ENCODE measurements around the gene SHQ1.

The SHQ1 gene

DNA sequence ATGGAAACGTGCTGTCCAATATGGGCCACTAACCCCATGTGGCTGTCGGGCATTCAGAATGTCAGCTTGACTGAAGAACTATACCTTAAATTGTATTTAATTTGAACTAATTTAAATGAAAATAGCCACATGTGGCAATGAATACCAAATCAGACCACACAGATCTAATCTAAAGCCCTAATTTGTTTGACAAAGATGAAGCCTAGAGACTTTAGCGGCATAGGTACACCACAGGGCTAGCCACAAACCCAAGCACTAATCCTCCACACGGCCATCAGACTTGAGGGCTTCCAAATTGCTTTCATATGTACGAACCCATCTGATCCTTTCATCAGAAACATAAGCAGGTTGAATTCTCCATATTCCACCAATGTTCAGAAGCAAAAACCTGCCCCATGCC is 81.4 kb downstream of the SHQ1 start:
- no peak overlapping the region for H3K4me3 ChIP-seq (ENCODE audit: low read depth, low read length)
- DNase-seq (ENCODE audit: low read depth): no peak
- no peak for TF ChIP-seq CTCF (conservative IDR thresholded peaks at IDR 0.05; ENCODE audit: low read depth, low read length)

DNA sequence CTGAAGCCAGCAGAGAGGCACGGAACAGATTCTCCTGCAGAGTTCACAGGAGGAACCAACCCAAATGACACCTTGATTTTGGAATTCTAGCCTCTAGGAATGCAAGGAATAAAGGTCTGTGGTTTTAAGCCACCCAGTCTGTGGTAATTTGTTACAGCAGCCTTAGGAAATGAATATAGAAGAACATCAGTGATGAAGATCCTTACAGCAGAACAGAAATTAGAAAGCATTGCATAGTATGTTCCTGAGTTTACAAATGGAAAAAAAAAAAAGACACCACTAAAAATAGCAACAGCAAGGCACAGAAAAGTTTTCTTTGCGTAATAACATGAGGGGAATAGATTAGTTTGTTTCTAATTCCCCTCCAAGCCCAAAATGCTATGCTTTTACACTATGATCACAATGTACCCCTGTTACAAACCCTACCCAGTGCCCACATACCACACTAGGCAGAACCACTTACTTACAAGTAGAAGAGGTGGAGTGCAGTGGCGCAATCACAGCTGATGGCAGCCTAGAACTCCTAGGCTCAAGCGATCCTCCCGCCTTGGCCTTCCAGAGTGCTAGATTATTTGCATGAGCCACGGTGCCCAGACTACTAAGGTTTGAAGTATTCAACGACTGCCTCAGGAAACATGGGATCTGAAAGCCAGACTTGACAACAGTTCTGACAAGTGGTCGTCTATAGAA is 84.3 kb downstream of the SHQ1 start:
- no peak overlapping the region for H3K4me3 ChIP-seq (ENCODE audit: low read depth, low read length)
- no peak for TF ChIP-seq CTCF (conservative IDR thresholded peaks at IDR 0.05; ENCODE audit: low read depth, low read length)
- peak; percentile 9 for DNase-seq (ENCODE audit: low read depth)

DNA sequence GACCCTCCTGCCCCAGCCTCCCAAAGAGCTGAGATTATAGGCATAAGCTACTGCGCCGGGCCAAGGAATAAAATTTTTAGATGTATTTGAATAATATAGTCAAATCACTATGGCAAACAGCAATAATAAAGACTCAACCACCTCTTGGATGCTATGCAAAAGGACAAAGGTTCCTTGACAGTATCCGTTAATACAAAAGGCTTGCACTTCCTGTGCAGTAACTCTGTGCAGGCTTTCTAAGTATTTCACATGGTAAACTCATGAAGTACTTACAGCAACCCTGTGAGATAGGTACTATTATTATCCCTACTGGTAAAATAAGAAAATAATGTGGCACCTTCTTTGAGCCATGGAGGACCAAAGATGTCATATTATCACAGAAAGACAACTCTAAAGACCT is 86.8 kb downstream of the SHQ1 start:
- no peak overlapping the region for H3K4me3 ChIP-seq (ENCODE audit: low read depth, low read length)
- DNase-seq (ENCODE audit: low read depth): no peak
- no peak for TF ChIP-seq CTCF (conservative IDR thresholded peaks at IDR 0.05; ENCODE audit: low read depth, low read length)

- TF ChIP-seq CTCF (conservative IDR thresholded peaks at IDR 0.05; ENCODE audit: low read depth, low read length): no peak
- no peak for DNase-seq (ENCODE audit: low read depth)
- H3K4me3 ChIP-seq (ENCODE audit: low read depth, low read length): no peak overlapping the region
Observed at GRCh38 chr3:72760225-72760624, 88.0 kb downstream of the SHQ1 start.

DNA sequence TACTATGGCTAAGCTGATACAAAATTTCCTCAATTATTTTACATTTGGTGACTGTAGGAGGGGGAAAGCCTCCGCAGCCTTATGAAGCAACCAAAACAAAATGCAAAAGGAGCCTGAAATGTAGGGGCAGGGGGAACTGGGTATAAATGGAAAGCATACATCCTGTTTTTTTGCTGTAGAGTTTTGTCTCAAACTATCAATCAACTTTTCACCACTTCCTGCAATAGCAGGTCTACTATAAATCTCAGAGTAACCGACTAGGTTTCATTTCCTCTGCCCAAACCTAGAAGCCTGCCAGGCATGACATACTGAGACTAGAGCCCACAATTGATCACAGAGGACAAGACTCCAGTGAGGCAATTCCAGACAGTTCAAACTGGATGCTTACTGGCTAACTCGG is 91.3 kb downstream of the SHQ1 start:
- DNase-seq (ENCODE audit: low read depth): no peak
- no peak for TF ChIP-seq CTCF (conservative IDR thresholded peaks at IDR 0.05; ENCODE audit: low read depth, low read length)
- no peak overlapping the region for H3K4me3 ChIP-seq (ENCODE audit: low read depth, low read length)

- DNase-seq (ENCODE audit: low read depth): no peak
- no peak overlapping the region for H3K4me3 ChIP-seq (ENCODE audit: low read depth, low read length)
- no peak for TF ChIP-seq CTCF (conservative IDR thresholded peaks at IDR 0.05; ENCODE audit: low read depth, low read length)
Observed at GRCh38 chr3:72754582-72754981, 93.7 kb downstream of the SHQ1 start.

GRCh38 chr3:72753495-72753894 is 94.8 kb downstream of the SHQ1 start:
- no peak overlapping the region for H3K4me3 ChIP-seq (ENCODE audit: low read depth, low read length)
- TF ChIP-seq CTCF (conservative IDR thresholded peaks at IDR 0.05; ENCODE audit: low read depth, low read length): no peak
- DNase-seq (ENCODE audit: low read depth): no peak

Measured in choroid plexus epithelial cell (primary cell).